ENCODE data around the gene ANO10.
A peak's percentile ranks its signal among the peaks of the same experiment; 100 is the strongest.

GRCh38 chr3:43649365-43649968 lies 27.7 kb upstream of the ANO10 start:
- TF ChIP-seq CTCF (IDR thresholded peaks at IDR 0.05), result peak in 1 of 6 experiments; percentile 13
- no peak for TF ChIP-seq POLR2A (IDR thresholded peaks at IDR 0.05)

Data from thyroid gland (tissue), 4 donors.